HG02981 (cell line): Measurements from ENCODE around the gene TSPAN13.
"Not testable (repeated sequence)": the region's sequence is repeated elsewhere in the genome, so short reads cannot be mapped to it uniquely, and the experiment has no call there.

Experiments used
- ATAC-seq: cut with Tn5 transposase; IDR thresholded peaks from one replicate; pipeline ENCODE4 v1.9.1; 2021; ENCODE audit warnings: mild to moderate bottlenecking, moderate library complexity; ENCODE audit not compliant: unreplicated experiment

TSPAN13 gene

DNA sequence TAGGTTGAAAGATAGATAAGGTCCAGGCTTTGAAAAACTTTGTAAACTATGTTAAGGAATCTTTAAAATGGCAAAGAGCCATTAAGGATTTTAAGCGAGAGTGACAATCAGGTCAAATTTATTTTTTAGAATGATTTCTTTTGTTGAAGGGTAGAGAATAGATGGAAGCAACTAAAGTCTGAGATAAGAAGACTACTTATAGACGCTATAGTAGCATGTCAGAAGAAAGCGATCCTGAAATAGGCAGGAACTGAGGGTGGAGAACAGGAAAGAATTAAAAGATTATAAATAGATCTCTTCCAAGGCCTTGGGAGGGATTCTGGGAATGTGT lies 13.0 kb upstream of the TSPAN13 start:
- ATAC-seq, result no peak

DNA sequence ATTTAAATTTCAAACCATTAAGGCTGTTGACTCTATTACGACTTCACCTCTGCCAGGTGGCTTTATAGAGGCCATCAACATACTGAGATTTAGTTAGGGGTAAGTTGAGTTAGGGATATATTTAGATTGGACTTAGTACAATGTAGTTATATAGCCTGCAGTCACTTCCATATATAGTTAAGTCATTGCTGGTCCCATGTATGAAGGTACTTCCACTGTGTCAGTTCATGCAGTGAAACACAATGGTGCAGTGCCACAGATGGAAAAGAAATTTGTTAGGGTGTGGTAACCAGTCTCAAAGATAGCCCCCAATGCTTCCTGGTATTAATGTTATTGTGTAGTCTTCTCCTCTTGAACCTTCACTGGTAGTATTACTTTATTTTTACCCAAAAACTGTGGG lies 12.6 kb upstream of the TSPAN13 start:
- no peak for ATAC-seq

DNA sequence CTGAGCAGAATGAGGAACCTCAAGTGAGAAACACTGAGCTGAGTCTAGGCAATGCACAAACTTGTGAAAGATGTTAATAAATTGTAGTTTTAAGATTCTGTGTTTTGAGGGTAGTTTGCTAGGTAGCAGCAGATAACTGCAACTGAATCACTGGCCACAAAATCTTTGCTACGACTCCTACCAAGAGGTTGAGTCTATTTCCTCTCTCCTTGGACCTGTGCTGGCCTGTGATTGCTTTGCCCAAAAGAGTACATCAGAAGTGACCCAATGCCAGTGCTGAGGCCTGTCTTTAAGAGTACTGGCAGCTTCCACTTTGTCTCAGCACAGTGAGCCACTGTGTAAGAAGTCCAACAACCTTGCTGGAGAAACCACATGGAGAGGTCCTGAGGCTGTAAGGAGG lies 11.9 kb upstream of the TSPAN13 start:
- no peak for ATAC-seq

DNA sequence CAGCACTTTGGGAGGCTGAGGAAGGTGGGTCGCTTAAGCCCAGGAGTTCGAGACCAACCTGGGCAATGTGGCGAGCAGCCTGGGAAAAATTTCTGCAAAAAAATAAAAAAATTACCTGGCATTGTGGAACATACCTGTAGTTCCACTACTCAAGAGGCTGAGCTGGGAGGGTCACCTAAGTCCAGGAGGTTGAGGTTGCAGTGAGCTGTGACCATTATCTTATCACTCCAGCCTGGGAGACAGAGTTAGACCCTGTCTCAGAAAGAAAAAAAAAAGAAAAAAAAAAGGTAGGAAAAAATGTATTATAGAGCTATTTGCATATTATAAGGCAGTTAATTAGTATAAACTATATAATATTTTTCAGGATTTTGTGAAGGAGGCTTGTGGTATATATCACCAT lies 11.0 kb upstream of the TSPAN13 start:
- no peak for ATAC-seq

DNA sequence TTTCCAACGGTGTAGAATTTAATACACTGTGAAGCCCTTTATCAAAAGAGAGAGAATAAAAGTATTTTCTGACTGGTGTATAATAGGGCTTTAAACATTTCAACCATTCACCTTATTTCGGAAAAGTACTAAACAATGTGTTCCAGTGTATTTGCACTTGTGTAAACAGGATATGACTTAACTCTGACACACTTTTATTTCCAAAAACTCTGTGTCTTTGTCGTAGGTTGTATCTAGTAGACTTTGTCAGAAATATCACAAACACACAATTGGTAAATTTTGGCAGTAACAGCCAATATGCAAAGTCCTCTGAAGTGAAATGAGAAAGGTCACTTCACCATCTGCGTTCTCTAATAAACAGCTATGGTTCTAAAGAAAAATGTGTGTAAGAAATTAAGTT lies 10.3 kb upstream of the TSPAN13 start:
- no peak for ATAC-seq

DNA sequence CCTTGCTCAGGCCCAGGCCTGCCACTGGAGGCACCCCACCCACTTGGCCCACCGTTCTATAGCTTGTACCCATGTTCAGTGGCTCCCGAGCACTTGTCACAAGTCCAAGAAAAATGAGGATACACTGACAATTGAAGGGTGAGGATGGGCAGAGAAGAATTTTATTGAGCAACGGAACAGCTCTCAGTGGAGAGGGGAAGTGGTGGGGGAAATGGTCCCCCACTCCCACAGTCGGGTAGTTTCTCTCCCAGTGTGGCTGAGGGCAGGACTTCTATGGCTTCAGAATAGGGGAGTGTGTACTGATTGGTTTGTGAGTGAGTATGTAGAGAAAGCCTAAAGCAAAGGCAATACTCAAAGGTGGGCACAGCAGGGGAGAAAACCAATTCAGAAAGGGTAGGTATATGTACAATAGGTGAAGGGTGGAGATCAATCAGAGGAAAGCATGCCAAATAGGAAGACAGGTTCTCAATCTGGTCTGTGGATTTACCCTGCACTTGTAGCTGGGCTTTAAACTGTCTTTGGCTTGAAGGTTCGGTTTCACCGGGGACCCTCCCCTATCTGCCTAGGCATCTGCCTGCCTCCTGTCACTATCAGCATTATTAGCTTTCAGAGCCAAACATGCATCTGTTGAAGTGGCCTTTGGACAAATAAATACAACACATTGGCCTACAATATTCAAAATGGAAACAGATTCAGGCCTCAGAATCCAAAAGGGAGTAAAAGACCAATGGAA lies 8.9 kb upstream of the TSPAN13 start:
- no peak for ATAC-seq

DNA sequence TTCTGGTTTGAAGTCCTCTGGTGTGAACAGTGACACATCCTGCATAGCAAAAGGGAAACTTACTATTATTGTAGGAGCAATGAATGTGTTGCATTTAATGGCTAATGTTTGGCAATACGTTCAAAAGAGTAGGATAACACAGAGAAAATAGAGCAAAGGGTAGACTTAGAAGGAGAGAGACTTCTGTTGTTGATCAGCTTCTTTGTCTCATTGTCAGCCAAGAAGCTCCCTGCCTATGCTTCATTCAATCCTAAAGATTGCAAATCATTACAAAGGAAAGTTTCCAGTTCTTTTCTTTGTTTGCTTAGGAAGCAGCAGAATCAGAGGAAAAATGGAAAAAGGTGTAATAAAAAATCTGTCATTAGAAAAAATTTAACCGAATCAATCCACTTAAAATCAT lies 7.9 kb upstream of the TSPAN13 start:
- no peak for ATAC-seq

DNA sequence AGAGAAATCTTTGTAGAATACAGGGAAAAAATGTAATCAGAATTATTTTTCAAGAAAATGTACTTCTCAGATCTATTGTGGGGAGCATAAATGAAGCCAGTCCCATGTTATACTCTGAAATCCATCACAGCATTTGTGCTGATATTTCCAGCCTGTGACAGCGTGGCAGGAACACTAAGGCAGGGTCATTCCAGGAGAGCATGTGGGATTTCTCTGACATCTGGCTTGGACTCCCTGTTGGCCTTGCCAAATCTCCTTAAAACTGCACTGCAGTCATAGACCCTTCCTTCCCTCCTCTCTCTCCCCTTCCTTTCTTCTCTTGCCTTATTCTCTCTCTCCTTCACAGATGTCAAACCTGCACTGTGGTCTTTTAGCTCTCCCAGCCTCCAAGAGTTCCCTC lies 6.5 kb upstream of the TSPAN13 start:
- ATAC-seq, result no peak

DNA sequence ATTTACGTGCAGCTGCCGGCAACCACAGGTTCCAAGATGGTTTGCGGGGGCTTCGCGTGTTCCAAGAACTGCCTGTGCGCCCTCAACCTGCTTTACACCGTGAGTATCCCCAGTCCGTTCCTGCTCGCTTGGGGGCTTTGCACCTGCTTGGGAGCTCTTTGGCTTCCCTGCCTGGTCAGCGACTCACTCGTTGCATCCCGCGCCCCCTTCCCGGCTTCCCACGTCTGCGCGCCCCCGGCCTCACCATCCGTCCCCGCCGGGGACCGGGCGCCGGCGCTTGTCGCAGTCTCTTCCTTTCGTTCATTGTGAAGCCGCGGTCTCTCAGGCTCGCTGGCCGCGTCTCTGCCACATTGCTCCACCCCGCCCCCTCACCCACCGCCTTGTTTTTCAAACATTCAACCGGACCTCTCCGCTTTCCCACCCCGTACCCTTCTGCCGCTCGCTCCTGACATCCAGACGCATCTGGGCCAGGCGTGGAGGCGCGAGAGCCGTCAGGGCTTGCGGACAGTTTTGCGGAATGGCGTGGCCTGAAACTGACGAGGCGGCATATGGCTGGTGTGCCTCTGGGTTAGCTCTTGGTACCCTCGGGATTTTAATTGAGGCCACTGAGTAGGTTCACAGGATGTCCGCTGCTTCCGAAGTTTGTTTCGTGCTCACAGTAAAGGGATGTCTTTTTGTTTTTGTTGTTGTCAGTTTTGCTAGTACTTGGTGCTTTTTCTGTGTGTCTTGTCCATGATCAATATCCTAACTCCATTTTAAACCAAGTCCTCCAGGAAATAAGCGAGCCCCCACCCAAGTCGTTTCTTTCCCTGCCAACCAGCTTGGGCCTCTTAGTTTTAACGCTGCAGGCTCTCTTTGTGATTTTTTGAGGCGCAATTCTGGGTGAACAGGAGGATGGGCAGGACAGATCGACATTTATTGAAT lies 639 bp downstream of the TSPAN13 start:
- ATAC-seq, result peak; percentile 26

DNA sequence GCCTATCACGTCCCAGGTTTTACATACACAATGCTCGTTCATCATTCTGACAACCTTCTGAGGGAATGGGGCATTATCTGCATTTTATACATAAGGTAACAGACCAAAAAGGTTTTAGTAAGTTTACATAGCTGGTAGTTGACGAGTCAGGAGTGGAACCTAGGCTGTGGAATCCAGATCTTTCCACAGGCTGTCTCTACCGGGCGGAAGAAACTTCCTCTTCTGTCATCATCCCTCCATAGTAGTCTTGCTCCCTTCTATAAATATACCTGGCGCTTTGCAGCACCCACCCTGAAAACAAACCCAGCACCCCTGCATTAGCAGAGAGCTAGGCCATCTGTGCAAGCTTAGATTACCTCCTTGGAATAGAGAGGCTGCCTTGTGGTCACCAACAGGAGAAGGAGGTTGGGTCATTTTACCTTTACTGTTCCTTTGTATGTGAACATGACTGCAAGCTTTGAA lies 1.3 kb downstream of the TSPAN13 start:
- ATAC-seq, result no peak

DNA sequence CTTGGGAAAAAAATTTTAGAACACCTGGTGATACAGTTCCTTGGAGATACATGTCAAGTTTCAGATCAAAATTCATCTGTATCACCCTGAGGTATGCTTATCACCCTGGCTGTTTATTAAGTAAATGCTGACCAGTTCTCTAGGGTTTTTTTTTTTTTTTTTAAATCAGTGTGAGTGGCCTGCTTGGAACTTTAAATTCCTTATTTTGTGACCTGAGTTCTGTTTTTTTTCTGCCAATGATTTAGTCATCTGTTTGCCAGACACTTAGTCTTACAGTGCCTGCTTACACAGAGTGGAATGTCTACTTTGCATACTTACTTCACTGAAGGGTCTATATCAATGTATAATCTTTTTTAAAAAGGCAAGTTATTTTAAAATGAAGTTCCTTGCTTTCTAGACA lies 1.8 kb downstream of the TSPAN13 start:
- no peak for ATAC-seq

DNA sequence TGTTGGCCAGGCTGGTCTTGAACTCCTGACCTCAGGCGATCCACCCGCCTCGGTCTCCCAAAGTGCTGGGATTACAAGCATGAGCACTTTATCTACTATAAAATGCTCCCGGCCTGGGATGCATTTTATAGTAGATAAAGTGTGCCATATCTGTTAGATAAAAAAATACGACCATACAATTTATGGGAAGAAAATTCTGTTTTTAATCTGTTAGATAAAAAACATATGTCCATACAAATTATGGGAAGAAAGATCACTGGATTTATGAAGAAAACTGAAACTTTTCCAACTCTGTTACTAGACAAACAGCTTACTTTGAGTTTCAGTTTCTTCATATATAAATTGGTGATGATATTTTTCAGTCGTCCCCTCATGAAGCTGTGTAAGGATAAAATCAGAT lies 4.5 kb downstream of the TSPAN13 start:
- no peak for ATAC-seq

DNA sequence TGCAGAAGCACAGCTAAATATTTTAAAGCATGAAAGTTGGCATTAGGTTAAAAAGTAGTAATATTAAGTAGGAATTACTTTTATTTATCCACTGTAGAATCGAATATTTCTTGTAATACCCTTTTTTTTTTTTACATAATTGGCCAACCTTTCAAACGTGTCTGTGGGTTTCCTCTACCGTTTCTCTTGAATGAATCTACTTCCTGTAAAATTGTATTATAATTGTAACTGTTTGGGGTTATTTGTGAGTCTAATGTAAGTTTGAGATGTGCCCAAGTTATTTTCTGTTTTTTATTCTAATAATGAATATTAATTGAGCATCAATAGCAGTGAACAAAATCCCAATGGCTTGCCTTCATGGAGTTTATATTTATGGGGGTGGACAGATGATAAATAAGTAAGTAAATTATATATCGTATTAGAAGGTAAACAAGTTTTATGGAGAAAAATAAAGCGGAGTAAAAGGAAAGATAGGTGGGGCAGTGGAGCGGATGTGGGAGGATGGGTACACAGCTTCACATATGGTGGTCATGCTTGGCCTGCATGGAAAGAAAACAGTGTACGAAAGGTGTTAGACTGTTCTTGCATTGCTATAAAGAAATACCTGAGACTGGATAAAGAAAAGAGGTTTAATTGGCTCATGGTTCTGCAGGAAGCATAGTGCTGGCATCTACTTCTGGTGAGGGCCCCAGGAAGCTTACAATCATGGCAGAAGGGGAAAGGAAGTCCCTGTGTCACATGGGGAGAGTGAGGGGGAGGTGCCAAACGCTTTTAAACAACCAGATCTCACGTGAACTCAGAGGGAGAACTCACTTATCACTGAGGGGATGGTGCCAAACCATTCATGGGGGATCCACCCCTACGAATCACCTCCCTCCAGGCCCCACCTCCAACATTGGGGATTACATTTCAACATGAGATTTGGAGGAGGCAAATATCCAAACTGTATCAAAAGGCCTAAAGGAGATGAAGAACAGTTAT lies 5.4 kb downstream of the TSPAN13 start:
- ATAC-seq, result no peak

DNA sequence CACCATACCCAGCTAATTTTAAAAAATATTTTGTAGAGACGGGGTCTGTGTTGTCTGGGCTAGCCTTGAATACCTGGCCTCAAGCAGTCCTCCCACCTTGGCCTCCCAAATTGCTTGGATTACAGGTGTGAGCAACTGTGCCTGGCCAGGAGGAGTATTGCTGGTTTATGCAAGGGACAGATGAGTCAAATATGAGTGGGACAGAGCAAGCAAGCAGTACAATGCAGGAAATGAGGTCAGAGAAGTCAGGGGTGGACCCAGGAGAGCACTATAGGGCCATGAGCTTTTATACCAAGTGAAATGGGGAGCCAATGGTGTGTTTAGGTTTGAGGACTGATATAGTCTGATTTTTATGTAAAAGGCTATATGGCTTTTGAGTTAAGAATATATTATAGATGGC lies 6.3 kb downstream of the TSPAN13 start:
- no peak for ATAC-seq

DNA sequence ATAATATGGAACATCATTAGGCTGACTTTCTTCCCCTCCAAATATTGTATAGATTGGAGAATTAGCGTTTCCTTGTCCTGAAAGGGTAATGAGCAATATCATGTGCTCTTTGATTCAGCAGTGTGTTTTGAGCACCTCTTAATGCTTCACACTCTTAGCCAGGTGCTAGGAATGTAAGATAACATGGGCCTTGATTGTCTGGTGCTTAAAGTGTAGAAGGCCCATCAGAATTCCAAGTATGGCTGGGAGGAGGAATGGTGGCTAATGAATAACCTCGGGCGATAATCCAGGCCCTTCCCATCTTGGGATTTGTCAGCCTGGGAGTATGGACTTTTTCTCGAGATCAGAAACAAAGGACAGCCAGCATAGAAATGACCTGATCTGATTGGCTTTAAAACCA lies 8.6 kb downstream of the TSPAN13 start:
- ATAC-seq, result no peak

DNA sequence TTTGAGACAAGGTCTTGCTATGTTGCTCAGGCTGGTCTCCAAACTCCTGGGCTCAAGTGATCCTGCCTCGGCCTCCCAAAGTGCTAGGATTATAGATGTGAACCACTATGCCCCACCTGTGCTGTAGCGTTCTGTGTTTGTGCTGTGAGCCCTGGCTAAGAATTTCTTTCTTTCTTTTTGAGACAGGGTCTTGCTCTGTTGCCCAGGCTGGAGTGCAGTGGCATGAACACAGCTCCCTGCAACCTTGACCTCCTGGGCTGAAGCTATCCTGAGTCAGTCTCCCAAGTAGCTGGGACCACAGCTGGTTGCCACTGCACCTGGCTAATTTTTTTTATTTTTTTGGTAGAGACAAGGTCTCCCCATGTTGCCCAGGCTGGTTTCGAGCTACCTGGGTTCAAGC lies 11.4 kb downstream of the TSPAN13 start:
- no peak for ATAC-seq

DNA sequence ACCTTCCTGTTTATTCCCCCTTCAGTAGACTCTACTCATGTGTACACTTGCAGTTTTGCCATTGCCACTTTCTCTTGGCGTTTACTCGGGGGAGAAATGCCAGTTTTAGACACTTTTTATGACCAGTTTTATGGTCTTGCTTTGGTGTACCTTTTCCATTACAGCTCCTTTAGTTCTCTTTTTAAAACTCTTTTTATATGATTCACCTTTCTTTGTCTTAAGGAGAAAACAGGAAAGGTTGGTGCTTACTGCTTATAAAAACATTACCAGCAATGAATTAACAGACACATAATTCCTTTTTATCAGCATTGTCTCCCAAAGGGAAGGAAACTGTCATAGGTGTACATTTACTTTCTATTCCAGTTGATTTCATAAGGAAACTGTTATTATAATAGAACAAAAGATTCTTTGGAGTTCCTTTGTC lies 11.9 kb downstream of the TSPAN13 start:
- ATAC-seq, result no peak

DNA sequence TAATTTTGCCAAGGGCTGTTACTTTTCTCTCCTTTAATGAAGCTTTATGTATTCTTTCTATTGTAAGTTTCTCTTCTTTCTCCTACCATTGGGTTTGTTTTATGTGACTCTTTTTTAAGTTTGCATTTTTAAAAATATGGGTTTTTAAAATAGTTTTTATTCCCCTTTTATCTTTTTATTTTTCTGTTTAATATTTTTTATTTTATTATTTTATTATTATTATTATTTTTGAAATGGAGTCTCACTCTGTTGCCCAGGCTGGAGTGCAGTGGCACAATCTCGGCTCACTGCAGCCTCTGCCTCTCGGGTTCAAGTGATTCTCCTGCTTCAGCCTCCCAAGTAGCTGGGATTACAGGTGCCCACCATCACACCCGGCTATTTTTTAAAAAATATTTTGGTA lies 16.4 kb downstream of the TSPAN13 start:
- ATAC-seq, result not testable (repeated sequence)

DNA sequence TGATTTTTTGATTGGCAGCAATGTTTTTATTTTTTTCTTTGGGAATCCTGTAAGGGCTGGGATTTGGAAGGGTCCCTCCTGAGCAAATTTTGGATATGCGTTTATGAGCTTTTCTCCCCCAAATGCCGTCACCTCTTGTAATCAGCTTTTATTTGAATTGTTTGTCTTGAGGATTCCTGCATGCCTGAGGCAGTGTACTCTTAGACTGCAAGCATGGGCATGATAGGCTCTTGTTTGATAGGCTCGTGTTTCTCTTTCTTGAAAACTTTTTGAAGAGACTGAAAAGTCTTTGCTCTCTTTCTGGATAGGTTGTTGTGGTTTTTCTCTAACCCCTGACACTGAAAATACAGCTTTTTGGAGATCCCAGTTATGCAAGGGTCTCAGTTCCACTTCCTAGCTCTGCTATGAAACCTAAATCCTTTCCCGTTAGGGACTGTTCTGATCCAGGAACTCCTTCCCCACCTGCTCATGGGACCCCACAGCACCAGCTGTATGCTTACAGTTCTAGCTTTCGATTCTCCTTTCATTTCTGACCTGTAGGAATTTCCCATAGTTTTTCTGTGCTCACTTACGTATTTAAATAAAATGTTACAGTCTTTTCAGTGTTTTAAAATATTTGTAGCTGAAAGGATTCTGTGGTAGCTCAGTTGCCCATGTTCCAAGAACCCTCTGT lies 17.2 kb downstream of the TSPAN13 start:
- no peak for ATAC-seq

DNA sequence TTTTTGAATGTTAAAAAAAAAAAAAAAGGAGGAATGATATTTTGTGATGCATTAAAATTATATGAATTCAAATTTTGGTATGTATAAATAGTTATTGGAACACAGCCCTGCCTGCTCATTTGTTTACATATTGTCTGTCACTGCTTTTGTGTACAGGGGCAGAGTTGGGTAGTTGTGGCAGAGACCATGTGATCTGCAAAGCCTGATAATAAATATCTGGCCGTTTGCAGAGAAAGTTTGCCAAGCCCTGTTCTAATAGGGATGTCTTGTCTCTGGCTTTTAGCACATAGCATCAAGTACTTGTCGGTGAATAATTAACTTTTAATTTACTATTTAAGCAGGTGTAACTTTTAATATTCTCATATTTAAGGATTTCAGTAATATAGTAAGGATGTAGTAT lies 19.8 kb downstream of the TSPAN13 start:
- ATAC-seq, result no peak

DNA sequence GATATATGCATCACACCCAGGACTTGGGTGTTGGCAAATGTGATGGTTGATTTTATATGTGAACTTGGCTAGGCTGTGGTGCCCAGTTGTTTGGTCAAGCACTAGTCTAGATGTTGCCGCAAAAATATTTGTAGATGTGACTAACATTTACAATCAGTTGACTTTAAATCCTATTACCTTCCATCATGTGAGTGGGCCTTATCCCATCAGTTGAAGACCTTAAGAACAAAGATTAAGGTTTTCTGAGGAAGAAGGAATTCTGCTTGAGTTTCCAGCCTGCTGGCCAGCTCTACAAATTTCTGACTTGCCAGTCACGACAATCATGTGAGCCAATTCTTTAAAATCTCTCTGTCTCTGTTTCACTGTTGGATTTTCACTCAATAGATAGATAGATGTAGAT lies 20.3 kb downstream of the TSPAN13 start:
- no peak for ATAC-seq
